Sciatic nerve (tissue), 2 donors: ENCODE results near the gene ELL. TPM values are rescaled to one million over a fixed set of nuclear protein-coding genes. Genes with fewer than 3 reads are reported as not detected.
A peak's percentile ranks its signal among the peaks of the same experiment; 100 is the strongest.
"Not testable (repeated sequence)": the region's sequence is repeated elsewhere in the genome, so short reads cannot be mapped to it uniquely, and the experiment has no call there.

Experiments used
- ATAC-seq: fragments of 200-7000 bp; cut with Tn5 transposase; one replicate; pipeline ENCODE4 v1.9.1; 2020; ENCODE audit warnings: mild to moderate bottlenecking, moderate library complexity
- DNase-seq: peaks from one replicate; pipeline ENCODE4 v3.0.0-alpha.2; 2020; ENCODE audit warnings: low spot score
- intact Hi-C: fragments of 100-400 bp; cut with DNase I; formaldehyde crosslinking; loops from one replicate; pipeline ENCODE4 v1.14.2; 2022
- total RNA-seq: library from RNA; stranded (reverse); fragmentation: NEBNext Ultra II Directional; extraction: Animal tissue kit (Norgen Biotek cat#: 25700); gene quantifications from one replicate; pipeline ENCODE4 v1.2.1, GENCODE V29; 2021
- donor health status: DM: no; HTN: no; CAD: no.
- donor health status: DM: no; HTN: no; CAD: no.

Gene ELL
- 28.9 TPM for total RNA-seq

GRCh38 chr19:18521692-18522123 is at the start of gene ELL:
Gene ELL, minus strand, starts transcription at chr19:18522070. Its CDS starts 15 bp downstream, at chr19:18522055.
- intact Hi-C loops, result no loop called here
- ATAC-seq, result no peak
- no peak for DNase-seq

- intact Hi-C loops, result loop anchor here (10.0 kb wide), 1 partner anchor 94 kb away; no protein-coding TSS in a partner anchor
- no peak for ATAC-seq
Measured at GRCh38 chr19:18568367-18568766, 46.5 kb upstream of the ELL start.

GRCh38 chr19:18566953-18567352 is 45.1 kb upstream of the ELL start:
- ATAC-seq, result no peak
- intact Hi-C loops, result loop anchor here (10.0 kb wide), 1 partner anchor 92 kb away; no protein-coding TSS in a partner anchor
- no peak for DNase-seq

More at GRCh38 chr19:18568367-18568766, 46.5 kb upstream of the ELL start:
- DNase-seq, result no peak

- intact Hi-C loops, result loop anchor here (10.0 kb wide), 1 partner anchor 87 kb away; no protein-coding TSS in a partner anchor
- DNase-seq (no peak), ATAC-seq (peak; percentile 5)
Measured at GRCh38 chr19:18562086-18562485, 40.2 kb upstream of the ELL start.

- ATAC-seq, result no peak
- intact Hi-C loops, result loop anchor here (10.0 kb wide), 1 partner anchor 85 kb away; no protein-coding TSS in a partner anchor
- DNase-seq, result no peak
Measured at GRCh38 chr19:18559685-18560084, 37.8 kb upstream of the ELL start.

- no peak for ATAC-seq
- DNase-seq, result no peak
- intact Hi-C loops, result no loop called here
Measured at GRCh38 chr19:18558604-18559003, 36.7 kb upstream of the ELL start.

DNA sequence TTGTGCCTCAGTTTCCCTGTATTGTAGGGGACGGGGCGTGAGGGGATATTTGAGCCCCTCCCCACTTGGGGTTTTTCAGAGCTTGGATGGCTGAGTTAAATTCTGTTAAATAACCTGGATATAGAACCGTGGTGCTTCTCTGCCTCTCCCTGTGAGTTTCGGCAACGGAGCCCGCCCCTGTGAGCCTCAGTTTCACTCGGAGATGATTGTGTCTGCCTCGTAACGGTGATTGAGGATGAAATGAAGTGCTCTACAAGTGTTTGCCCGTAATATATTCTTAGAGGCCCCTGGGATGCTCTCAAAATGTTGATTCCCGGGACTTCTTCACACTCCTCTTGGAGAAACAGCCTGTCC is 36.3 kb upstream of the ELL start:
- DNase-seq, result no peak
- no peak for ATAC-seq
- intact Hi-C loops, result no loop called here

- intact Hi-C loops, result no loop called here
- DNase-seq (peak; percentile 98), ATAC-seq (peak; percentile 98)
Measured at GRCh38 chr19:18557411-18558201, 35.7 kb upstream of the ELL start, which contains the start of gene KXD1. Gene KXD1, plus strand, starts transcription at chr19:18557870. Its CDS starts 4,187 bp downstream, at chr19:18562057.

- no peak for ATAC-seq
- intact Hi-C loops, result no loop called here
Measured at GRCh38 chr19:18551631-18552030, 29.8 kb upstream of the ELL start.

DNA sequence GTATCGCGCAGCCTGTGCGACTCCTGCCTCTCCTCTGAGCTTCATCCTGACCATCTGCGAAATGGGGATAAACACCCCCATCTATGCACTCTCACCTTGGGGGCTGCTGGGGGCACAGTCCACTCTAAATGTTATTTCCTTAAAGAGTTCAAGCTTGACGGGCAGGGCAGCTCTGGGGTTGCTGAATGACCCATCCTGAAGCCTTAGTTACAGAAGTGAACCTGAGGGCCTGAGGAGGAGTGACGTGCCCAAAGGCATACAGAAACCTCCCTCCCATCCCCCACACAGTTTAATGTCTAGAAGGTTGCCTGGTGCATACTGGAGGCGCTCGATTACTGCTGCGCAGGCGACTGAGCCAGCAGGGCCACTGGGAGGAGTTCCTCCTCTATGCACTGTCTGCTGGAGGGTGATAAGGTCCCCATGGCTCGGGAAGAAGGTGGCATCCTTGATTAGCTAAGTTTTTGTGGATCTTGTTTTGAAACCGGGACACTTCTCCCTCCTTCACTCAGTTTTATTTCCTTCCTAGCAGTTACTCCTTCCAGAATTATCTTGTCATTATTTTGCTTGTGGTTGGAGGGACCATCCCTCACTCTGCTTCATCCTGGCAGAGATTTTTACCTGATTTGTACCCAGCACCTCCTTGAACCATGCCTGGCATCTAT is 22.1 kb upstream of the ELL start:
- intact Hi-C loops, result no loop called here
- DNase-seq, result no peak
- ATAC-seq, result peak; percentile 39

More at GRCh38 chr19:18551631-18552030, 29.8 kb upstream of the ELL start:
- no peak for DNase-seq

DNA sequence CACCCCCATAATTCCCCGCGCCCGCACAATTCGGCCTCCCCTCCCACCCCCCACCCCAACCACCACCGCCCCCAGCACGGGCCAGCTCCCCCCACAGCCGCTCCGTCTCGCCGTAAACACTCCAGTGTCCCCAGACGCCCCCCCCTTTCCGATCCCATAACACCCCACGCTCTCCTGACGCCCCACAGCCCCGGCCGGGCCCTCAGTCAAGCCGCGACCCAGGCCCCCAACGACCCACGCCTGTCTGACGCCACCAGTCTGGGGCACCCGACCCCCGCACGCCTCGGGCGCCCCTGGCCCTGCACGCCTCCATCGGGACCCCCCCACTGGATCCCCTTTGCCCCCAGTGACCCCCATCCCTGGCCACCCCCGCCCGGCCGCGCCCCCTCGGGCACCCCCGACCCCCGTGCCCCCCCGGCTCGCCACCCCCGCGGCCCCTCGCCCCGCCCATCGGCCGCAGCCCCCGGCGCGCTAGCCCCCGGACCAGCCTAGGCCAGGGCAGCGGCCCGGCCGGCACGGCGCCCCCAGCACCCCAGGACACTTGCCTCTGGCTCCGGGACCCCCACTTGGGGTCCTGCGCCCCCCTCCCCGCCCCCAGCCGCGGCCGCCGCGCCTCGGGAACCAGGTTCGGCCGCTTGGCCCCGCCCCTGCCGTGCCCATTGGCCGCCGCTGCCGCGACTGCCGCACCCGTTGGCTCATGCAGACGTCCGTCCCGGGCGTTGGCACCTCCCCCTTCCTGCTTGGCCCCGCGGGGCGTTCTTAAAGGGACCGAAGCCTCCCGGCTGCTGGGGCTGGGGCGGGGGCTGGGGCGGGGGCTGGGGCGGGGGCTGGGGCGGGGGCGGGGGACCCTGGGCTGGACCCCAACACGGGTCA is 21.3 kb upstream of the ELL start, which contains the start of gene FKBP8:
TSS of gene FKBP8 (minus strand) at position 633 of the 873 bp plus-strand sequence. CDS start 1,603 bp downstream, outside the sequence.
- intact Hi-C loops, result no loop called here
- DNase-seq, result peak; percentile 97
- ATAC-seq, result peak; percentile 97

DNA sequence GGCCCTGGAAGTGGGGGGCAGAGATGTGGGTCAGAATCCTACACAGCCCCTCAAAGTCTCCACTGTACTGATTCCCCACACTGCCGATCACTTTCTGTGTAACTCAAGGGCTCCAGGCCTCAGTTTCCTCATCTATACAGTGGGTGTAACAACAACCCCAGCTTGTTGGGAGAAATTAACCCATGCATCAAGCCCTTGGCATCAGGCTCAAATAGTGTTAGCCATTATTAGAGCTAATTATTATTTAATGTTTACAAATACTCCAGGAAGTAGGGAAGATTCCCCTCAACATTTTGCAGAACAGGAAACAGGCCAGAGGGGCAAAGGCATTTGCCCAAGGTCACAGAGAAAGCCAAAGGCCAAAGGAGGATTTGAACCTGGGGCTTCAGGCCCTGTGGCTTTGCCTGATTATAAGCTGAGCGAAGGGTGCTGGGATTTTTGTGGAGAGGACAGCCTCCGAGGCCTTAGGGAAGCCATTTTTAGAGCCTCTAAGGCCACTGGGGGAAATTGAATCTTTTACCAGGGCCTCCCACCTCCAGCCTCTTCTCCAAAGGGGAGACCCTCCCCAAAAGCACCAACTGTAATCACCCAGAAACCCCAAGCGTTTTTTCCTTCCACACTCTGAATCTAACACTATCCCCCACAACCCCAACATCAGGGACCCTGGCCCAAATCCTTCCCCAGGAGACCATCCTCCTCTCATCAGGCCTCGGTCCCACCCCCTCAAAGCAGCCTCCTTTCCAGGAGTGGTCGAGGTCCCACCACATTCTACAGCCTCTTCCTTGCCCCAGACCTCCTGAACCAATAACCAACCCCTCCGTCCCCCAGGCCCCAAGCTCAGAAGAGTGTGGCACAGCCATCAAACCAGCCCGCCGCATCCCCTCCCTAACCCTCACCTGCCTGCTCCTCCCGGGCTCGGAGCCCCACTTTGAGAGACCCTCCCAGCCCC is 20.4 kb upstream of the ELL start:
- intact Hi-C loops, result no loop called here
- DNase-seq, result no peak
- peak; percentile 6 for ATAC-seq

GRCh38 chr19:18541258-18541991 is 19.6 kb upstream of the ELL start:
- DNase-seq (no peak), ATAC-seq (no peak)
- intact Hi-C loops, result no loop called here

- DNase-seq, ATAC-seq, intact Hi-C loops: not testable (repeated sequence)
Measured at GRCh38 chr19:18540200-18540599, 18.3 kb upstream of the ELL start.

GRCh38 chr19:18539372-18539771 is 17.5 kb upstream of the ELL start:
- intact Hi-C loops, result no loop called here
- no peak for DNase-seq
- ATAC-seq, result no peak

DNA sequence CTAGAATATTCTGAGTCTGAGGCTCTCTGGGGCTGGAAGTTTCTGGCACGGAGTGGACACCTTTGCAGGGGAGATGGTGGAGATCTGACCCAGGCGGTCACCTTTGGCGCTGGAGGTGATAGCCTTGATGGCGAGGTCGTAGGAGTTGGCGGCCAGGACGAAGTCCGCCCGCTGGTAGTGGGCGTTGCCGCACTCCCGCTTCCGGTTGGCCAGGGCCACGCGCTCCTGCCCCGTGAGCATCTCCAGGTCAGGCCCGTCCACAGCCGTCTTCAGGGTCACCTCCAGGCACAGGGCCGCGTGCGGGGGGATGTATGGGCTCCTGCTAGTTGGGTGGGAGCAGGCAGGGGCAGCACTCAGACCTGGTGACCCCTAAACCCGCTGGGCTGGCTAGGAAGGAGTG is 16.2 kb upstream of the ELL start:
- intact Hi-C loops, result no loop called here
- no peak for DNase-seq
- no peak for ATAC-seq

- no peak for DNase-seq
- intact Hi-C loops, result no loop called here
- no peak for ATAC-seq
Measured at GRCh38 chr19:18537431-18537830, 15.6 kb upstream of the ELL start.
